ENCODE data around the gene SLC16A12.

DNA sequence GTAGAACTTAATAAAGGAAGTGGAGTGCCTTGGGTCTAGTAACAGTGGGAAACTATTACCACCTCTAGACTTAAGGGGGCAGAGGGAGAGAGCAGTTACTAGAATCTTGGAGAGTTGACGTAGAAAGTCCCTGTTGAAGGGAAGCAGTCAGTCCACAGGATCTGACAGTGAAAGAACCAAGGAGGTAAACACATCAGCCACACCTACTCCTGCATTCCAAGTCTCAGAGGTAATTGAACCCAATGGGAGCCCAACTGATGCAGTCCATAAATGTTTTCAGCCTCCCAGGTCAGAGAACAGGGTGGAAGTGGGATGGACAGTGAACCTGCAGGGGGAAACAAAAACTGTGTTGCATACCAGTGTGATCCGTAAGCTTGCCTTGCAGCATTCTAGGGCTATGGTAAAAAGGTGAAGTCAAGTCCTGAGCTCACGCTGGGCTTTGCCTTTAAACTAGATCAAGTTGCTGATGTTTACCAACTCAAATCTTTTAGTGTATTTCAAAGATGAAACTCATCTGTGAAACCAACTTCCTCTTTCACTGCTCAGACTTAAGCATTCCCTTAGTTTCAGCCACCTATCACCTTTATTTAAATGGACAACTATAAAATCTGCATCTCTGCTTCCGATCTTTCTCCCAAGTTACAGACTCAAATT lies 57.2 kb downstream of the SLC16A12 start:
- TF ChIP-seq, protein P1, sequence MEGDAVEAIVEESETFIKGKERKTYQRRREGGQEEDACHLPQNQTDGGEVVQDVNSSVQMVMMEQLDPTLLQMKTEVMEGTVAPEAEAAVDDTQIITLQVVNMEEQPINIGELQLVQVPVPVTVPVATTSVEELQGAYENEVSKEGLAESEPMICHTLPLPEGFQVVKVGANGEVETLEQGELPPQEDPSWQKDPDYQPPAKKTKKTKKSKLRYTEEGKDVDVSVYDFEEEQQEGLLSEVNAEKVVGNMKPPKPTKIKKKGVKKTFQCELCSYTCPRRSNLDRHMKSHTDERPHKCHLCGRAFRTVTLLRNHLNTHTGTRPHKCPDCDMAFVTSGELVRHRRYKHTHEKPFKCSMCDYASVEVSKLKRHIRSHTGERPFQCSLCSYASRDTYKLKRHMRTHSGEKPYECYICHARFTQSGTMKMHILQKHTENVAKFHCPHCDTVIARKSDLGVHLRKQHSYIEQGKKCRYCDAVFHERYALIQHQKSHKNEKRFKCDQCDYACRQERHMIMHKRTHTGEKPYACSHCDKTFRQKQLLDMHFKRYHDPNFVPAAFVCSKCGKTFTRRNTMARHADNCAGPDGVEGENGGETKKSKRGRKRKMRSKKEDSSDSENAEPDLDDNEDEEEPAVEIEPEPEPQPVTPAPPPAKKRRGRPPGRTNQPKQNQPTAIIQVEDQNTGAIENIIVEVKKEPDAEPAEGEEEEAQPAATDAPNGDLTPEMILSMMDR (IDR thresholded peaks at IDR 0.05; ENCODE audit: low read length), result no peak
- no peak for TF ChIP-seq EZH2 (IDR thresholded peaks at IDR 0.05; ENCODE audit: borderline replicate concordance, low read length)

Data from OCI-LY1 (cell line).